HepG2 (cell line): Measurements from ENCODE around the gene NECAP2. TPM values are rescaled to one million over a fixed set of nuclear protein-coding genes. Genes with fewer than 3 reads are reported as not detected.

Experiments
- ATF2 ChIP-seq: sonication (generic); formaldehyde crosslinking; IDR thresholded peaks from 2 replicates; pipeline ENCODE4 v1.4.0; 2020; ENCODE audit warnings: missing genetic modification reagents
- BCLAF1 ChIP-seq: fragments of 450-650 bp; IDR thresholded peaks from 2 replicates; pipeline ENCODE4 v1.6.1; 2017; ENCODE audit warnings: mild to moderate bottlenecking
- CC2D1A ChIP-seq: sonication (generic); formaldehyde crosslinking; IDR thresholded peaks from 2 replicates; pipeline ENCODE4 v1.8.1; 2023; ENCODE audit warnings: mild to moderate bottlenecking, missing genetic modification reagents
- DDIT3 ChIP-seq: sonication (generic); formaldehyde crosslinking; IDR thresholded peaks from 2 replicates; pipeline ENCODE4 v1.4.0; 2020; ENCODE audit warnings: mild to moderate bottlenecking, missing genetic modification reagents
- FOXK2 ChIP-seq: fragments of 450-650 bp; IDR thresholded peaks from 2 replicates; pipeline ENCODE4 v1.6.1; 2016
- GATA4 ChIP-seq: sonication (generic); IDR thresholded peaks from 2 replicates; pipeline ENCODE4 v1.6.1; 2016; ENCODE audit warnings: antibody characterized with exemption, low read depth, borderline replicate concordance
- KDM3A ChIP-seq: IDR thresholded peaks from 2 replicates; pipeline ENCODE4 v1.6.1; 2018; ENCODE audit warnings: low read depth, missing compliant biosample characterization
- MLX ChIP-seq: IDR thresholded peaks from 2 replicates; pipeline ENCODE4 v1.6.1; 2016
- PRDM10 ChIP-seq: sonication (generic); formaldehyde crosslinking; IDR thresholded peaks from 2 replicates; pipeline ENCODE4 v1.4.0; 2020; ENCODE audit warnings: low read depth, missing genetic modification reagents
- PREB ChIP-seq: sonication (generic); formaldehyde crosslinking; IDR thresholded peaks from 2 replicates; pipeline ENCODE4 v1.4.0; 2020; ENCODE audit warnings: missing genetic modification reagents
- RAD21 ChIP-seq: fragments of 450-650 bp; formaldehyde crosslinking; IDR thresholded peaks from 2 replicates; pipeline ENCODE4 v1.5.0; 2020; ENCODE audit warnings: mild to moderate bottlenecking
- SUZ12 ChIP-seq: fragments of 150-350 bp; IDR thresholded peaks from 2 replicates; pipeline ENCODE4 v1.6.1; 2014; ENCODE audit warnings: low read depth, low read length
- TRIM24 ChIP-seq: sonication (generic); formaldehyde crosslinking; IDR thresholded peaks from 2 replicates; pipeline ENCODE4 v1.8.0; 2022; ENCODE audit warnings: mild to moderate bottlenecking, missing genetic modification reagents
- ZBTB25 ChIP-seq: IDR thresholded peaks from 2 replicates; pipeline ENCODE4 v1.6.1; 2018; ENCODE audit warnings: missing genetic modification reagents
- ZFX ChIP-seq: sonication (generic); formaldehyde crosslinking; IDR thresholded peaks from 2 replicates; pipeline ENCODE4 v1.4.0; 2020; ENCODE audit warnings: mild to moderate bottlenecking, low read depth, missing genetic modification reagents, moderate library complexity
- ZNF235 ChIP-seq: sonication (generic); formaldehyde crosslinking; IDR thresholded peaks from 2 replicates; pipeline ENCODE4 v1.8.1; 2023; ENCODE audit warnings: mild to moderate bottlenecking, missing genetic modification reagents, borderline replicate concordance
- ZNF7 ChIP-seq: IDR thresholded peaks from 2 replicates; pipeline ENCODE4 v1.6.1; 2016; ENCODE audit warnings: missing biosample characterization, missing genetic modification reagents
- ZNF891 ChIP-seq: sonication (generic); formaldehyde crosslinking; IDR thresholded peaks from 2 replicates; pipeline ENCODE4 v1.5.0; 2020; ENCODE audit warnings: mild to moderate bottlenecking, missing genetic modification reagents
- polyA plus RNA-seq, 8 experiments: library from polyadenylated mRNA; depleted of rRNA in 3 of 8; stranded (reverse) in 7 of 8; unstranded in 1 of 8; fragments of >200 nt; fragmentation: Illumina TruSeq in 4 of 8; extraction: Trizol in 4 of 8; gene quantifications; 2 replicates each; pipeline versions ENCODE4 v1.2.1 to v1.2.3, GENCODE V29; 2011 to 2016; ENCODE audit warnings: low read depth in 4 of 8, missing spikeins in 1 of 8, mixed read lengths in 1 of 8; ENCODE audit not compliant: insufficient read depth in 1 of 8
- total RNA-seq, 5 experiments: library from RNA; depleted of rRNA; stranded (reverse); fragments of >200 nt; fragmentation: Illumina TruSeq; extraction: Trizol; gene quantifications; 2 replicates each; pipeline ENCODE4 v1.2.3, GENCODE V29; 2016; ENCODE audit warnings: low read depth in 1 of 5

The NECAP2 gene
- total and polyA plus RNA-seq, 2 of the 13 experiments (the other 11 are each of a cell fraction or from before 2014, with no cell fraction given), result 38.5 to 52.3 TPM

- TF ChIP-seq BCLAF1 (no peak), PRDM10 (0 out of 2 replicates have a peak, but pooled peaks have one; percentile 46), FOXK2 (no peak), ZNF235 (0 out of 2 replicates have a peak, but pooled peaks have one; percentile 70), MLX (CRISPR knock-in tag) (peak; percentile 14; the same call in 1 of the 2 replicates), DDIT3 (CRISPR knock-in tag) (0 out of 2 replicates have a peak, but pooled peaks have one; percentile 54), ZNF7 (CRISPR knock-in tag) (no peak), ZNF891 (CRISPR knock-in tag) (no peak), SUZ12 (no peak), ZBTB25 (CRISPR knock-in tag) (peak; percentile 88), PREB (no peak), CC2D1A (CRISPR knock-in tag) (0 out of 2 replicates have a peak, but pooled peaks have one; percentile 45), TRIM24 (CRISPR knock-in tag) (no peak), ZFX (CRISPR knock-in tag) (peak; percentile 86), KDM3A (CRISPR knock-in tag) (peak; percentile 84; the same call in 1 of the 2 replicates), GATA4 (0 out of 2 replicates have a peak, but pooled peaks have one; percentile 36), ATF2 (CRISPR knock-in tag) (peak; percentile 84; the same call in 1 of the 2 replicates), RAD21 (CRISPR knock-in tag) (peak; percentile 71)
Observed at GRCh38 chr1:16440470-16441281, at the start of gene NECAP2 (continued).
